Upper lobe of left lung (tissue), 6 donors: Measurements from ENCODE around the gene PDZD2. TPM values are rescaled to one million over a fixed set of nuclear protein-coding genes. Genes with fewer than 3 reads are reported as not detected.

Source experiments
- ATAC-seq, 2 donors: fragments of 200-7000 bp; cut with Tn5 transposase; one replicate each; pipeline ENCODE4 v1.9.1; 2022; ENCODE audit warnings: mild to moderate bottlenecking in 2 of 2, moderate library complexity in 2 of 2; ENCODE audit not compliant: low FRiP score in 2 of 2
- DNase-seq, 2 donors: peaks; one replicate each; pipeline ENCODE4 v3.0.0-alpha.2; 2019 to 2020
- H3K27ac ChIP-seq, 4 donors: fragments of 200-600 bp; sonication (generic); one replicate each; pipeline ENCODE4 v1.5.1; 2016 to 2019
- H3K27me3 ChIP-seq, 4 donors: fragments of 200-600 bp; sonication (generic); one replicate each; pipeline ENCODE4 v1.5.1; 2017 to 2019
- H3K36me3 ChIP-seq, 4 donors: fragments of 200-600 bp; sonication (generic); one replicate each; pipeline ENCODE4 v1.5.1; 2016 to 2019
- H3K4me1 ChIP-seq, 4 donors: fragments of 200-600 bp; sonication (generic); one replicate each; pipeline ENCODE4 v1.5.1; 2018 to 2019
- H3K4me3 ChIP-seq, 4 donors: fragments of 200-600 bp; sonication (generic); one replicate each; pipeline ENCODE4 v1.5.1; 2017 to 2019; ENCODE audit warnings: mild to moderate bottlenecking in 2 of 4, moderate library complexity in 1 of 4
- H3K9me3 ChIP-seq, 4 donors: fragments of 200-600 bp; sonication (generic); one replicate each; pipeline ENCODE4 v1.5.1; 2018 to 2019
- EP300 ChIP-seq, 4 donors: sonication (generic); formaldehyde crosslinking; IDR thresholded peaks; one replicate each; pipeline ENCODE4 v1.5.1; 2017; ENCODE audit warnings: antibody characterized with exemption in 4 of 4, control low read depth in 2 of 4
- POLR2A ChIP-seq, 4 donors: fragments of 450-650 bp; IDR thresholded peaks; one replicate each; pipeline ENCODE4 v1.5.1; 2016 to 2017; ENCODE audit warnings: antibody characterized with exemption in 4 of 4, mild to moderate bottlenecking in 2 of 4
- POLR2AphosphoS5 ChIP-seq, 2 donors: sonication (generic); formaldehyde crosslinking; IDR thresholded peaks; one replicate each; pipeline ENCODE4 v1.5.1; 2017; ENCODE audit warnings: antibody characterized with exemption in 2 of 2
- WGBS, 2 donors: methylation state at CpG; one replicate each; pipeline ENCODE4 v1.1.5; 2017 to 2018; 5-methylcytosine and 5-hydroxymethylcytosine counted together
- total RNA-seq, 6 donors: library from RNA; depleted of rRNA in 4 of 6; stranded (reverse); fragments of >200 nt in 4 of 6; gene quantifications; one replicate each; pipeline versions ENCODE4 v1.1.0 to v1.2.1, GENCODE V29; 2016 to 2021
- TF ChIP-seq, protein P1 (sequence below), 6 experiments: fragments of 450-650 bp in 4 of 6; fragments of 200-600 bp in 2 of 6; sonication (generic) in 2 of 6; IDR thresholded peaks; one replicate each; pipeline ENCODE4 v1.5.1; 2016 to 2019; ENCODE audit warnings: antibody characterized with exemption in 6 of 6
- donor health status: DM: no; HTN: no; CAD: no; lungs with moderate emphysema.
- donor health status: DM: no; HTN: yes; CAD: no; lungs with severe emphysema.

PDZD2 gene
- total RNA-seq, 6 donors from 2014 or later, result 53.4 to 73.6 (median 68.4) TPM

- Histone ChIP-seq H3K27ac (no peak overlapping the region), H3K27me3 (no peaks in the 10 kb centered on the region), H3K4me3 (no peak overlapping the region), H3K9me3 (no peaks in the 10 kb centered on the region), H3K36me3 (no peaks in the 10 kb centered on the region), H3K4me1 (no peaks in the 10 kb centered on the region)
- DNase-seq, result peak in 1 of 2 donors; percentile 59
- TF ChIP-seq, protein P1, sequence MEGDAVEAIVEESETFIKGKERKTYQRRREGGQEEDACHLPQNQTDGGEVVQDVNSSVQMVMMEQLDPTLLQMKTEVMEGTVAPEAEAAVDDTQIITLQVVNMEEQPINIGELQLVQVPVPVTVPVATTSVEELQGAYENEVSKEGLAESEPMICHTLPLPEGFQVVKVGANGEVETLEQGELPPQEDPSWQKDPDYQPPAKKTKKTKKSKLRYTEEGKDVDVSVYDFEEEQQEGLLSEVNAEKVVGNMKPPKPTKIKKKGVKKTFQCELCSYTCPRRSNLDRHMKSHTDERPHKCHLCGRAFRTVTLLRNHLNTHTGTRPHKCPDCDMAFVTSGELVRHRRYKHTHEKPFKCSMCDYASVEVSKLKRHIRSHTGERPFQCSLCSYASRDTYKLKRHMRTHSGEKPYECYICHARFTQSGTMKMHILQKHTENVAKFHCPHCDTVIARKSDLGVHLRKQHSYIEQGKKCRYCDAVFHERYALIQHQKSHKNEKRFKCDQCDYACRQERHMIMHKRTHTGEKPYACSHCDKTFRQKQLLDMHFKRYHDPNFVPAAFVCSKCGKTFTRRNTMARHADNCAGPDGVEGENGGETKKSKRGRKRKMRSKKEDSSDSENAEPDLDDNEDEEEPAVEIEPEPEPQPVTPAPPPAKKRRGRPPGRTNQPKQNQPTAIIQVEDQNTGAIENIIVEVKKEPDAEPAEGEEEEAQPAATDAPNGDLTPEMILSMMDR (IDR thresholded peaks at IDR 0.05), result peak; percentile 38 to 76 (median 61)
- TF ChIP-seq EP300 (IDR thresholded peaks at IDR 0.05) (no peak), POLR2A (IDR thresholded peaks at IDR 0.05) (no peak)
- peak; percentile 82 to 87 for ATAC-seq
- WGBS, 2 donors, result 47 to 51% methylated on average over 14 to 15 of the region's 15 CpGs
Observed at GRCh38 chr5:31809050-31809870, 170.3 kb downstream of the PDZD2 start.

DNA sequence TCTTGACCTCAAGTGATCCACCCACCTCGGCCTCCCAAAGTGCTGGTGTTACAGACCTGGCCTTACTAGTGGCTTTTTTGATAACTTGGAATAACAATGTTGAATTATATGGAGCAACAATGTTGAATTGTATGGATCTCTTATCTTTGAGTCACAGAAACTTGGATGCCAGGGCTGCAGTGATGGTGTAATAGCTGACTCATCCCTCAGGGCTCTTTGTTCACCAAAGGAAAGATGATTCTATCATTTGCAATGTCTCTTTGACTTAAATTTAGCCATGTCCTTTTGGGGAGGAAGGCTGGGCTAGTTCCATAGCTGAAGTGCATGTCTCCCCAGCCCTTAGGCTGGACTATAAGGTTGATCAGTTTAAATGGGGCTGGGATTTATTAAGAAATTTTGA, 172.3 kb downstream of the PDZD2 start:
- H3K27me3 ChIP-seq, result no peaks in the 10 kb centered on the region
- no peak for DNase-seq
- H3K9me3 ChIP-seq, result no peaks in the 10 kb centered on the region
- no peak overlapping the region for H3K27ac ChIP-seq
- ATAC-seq, result peak in 1 of 2 donors; percentile 55
- no peak overlapping the region for H3K4me3 ChIP-seq
- H3K36me3 ChIP-seq, result no peaks in the 10 kb centered on the region
- no peaks in the 10 kb centered on the region for H3K4me1 ChIP-seq
- TF ChIP-seq POLR2AphosphoS5 (IDR thresholded peaks at IDR 0.05) (no peak), EP300 (IDR thresholded peaks at IDR 0.05) (no peak), POLR2A (IDR thresholded peaks at IDR 0.05) (no peak)
- TF ChIP-seq, protein P1 (IDR thresholded peaks at IDR 0.05), result no peak
- 65 to 86% methylated on average over 1 of the region's 1 CpG for WGBS, 2 donors

DNA sequence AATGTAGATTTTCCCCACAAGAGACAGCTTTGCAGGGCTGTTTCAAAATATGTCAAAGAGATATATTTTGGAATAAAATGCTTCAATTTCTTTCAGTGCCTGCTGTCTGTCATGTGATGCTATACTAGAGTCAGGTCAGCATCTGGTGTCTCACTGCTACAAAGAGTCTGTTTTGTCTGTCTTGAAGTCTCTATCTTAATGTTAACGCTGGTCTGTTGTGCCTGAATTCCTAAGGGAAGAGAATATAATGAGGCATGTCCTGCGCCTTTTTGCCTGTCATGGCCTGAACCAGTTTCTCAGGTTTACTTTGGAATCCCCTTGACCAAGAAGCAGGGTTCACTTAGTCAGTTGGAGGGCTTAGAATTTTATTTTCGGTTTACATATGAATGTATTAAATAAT, 176.4 kb downstream of the PDZD2 start:
- WGBS, 2 donors, result 82 to 89% methylated on average over 3 of the region's 3 CpGs
- Histone ChIP-seq H3K27me3 (no peaks in the 10 kb centered on the region), H3K36me3 (no peaks in the 10 kb centered on the region), H3K27ac (no peak overlapping the region), H3K4me3 (no peak overlapping the region), H3K4me1 (no peaks in the 10 kb centered on the region), H3K9me3 (no peaks in the 10 kb centered on the region)
- TF ChIP-seq, protein P1 (IDR thresholded peaks at IDR 0.05), result no peak
- TF ChIP-seq POLR2AphosphoS5 (IDR thresholded peaks at IDR 0.05) (no peak), EP300 (IDR thresholded peaks at IDR 0.05) (no peak), POLR2A (IDR thresholded peaks at IDR 0.05) (no peak)
- ATAC-seq, result no peak
- no peak for DNase-seq

DNA sequence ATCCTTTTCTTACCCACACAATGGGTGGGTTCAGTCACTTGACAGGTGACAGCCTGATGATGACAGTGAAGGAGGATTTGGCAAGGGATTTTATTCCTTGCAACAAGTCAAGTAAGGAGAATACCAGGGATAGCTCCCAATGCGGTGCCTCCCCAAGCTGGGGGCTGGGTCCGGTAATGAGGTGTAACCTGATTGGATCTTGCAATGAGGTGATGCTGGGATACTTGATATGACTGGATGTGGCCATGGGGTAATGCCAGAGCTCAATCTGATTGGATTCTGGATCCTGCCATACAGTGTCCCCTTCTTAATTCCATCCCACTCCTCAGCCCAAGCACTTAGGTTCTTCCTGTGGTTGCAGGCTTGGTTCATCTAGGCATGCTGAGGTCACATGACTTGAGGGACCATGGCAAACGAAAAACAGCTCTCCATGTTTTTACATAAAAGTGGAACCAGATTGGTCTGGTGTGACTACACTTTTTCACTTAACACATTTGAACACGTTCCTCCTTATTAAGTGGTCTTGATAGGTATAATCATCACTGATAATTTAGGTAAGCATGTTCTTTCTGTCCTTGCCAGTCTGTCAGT, 181.1 kb downstream of the PDZD2 start:
- no peaks in the 10 kb centered on the region for H3K4me1 ChIP-seq
- H3K4me3 ChIP-seq, result no peak overlapping the region
- no peak for ATAC-seq
- DNase-seq, result no peak
- no peak overlapping the region for H3K27ac ChIP-seq
- no peaks in the 10 kb centered on the region for H3K36me3 ChIP-seq
- TF ChIP-seq POLR2AphosphoS5 (IDR thresholded peaks at IDR 0.05) (no peak), EP300 (IDR thresholded peaks at IDR 0.05) (no peak), POLR2A (IDR thresholded peaks at IDR 0.05) (no peak)
- TF ChIP-seq, protein P1 (IDR thresholded peaks at IDR 0.05), result no peak
- 83 to 84% methylated on average over 4 of the region's 4 CpGs for WGBS, 2 donors
- H3K9me3 ChIP-seq, result no peaks in the 10 kb centered on the region
- no peaks in the 10 kb centered on the region for H3K27me3 ChIP-seq
